Mesothelial cell of epicardium (in vitro differentiated cells): ENCODE results near the gene MFSD6. TPM values are rescaled to one million over a fixed set of nuclear protein-coding genes. Genes with fewer than 3 reads are reported as not detected.

Experiments used
- DNase-seq, 2 experiments: peaks; one replicate each; pipeline ENCODE4 v3.0.0; 2021; ENCODE audit warnings: low spot score in 2 of 2; ENCODE audit not compliant: unreplicated experiment in 2 of 2
- H3K27ac Mint-ChIP-seq: 2 replicates; pipeline ENCODE4 v1.8.0; 2021; ENCODE audit warnings: mixed read lengths
- H3K27me3 Mint-ChIP-seq: 2 replicates; pipeline ENCODE4 v1.8.0; 2021; ENCODE audit warnings: low read depth, mixed read lengths
- H3K36me3 Mint-ChIP-seq: 2 replicates; pipeline ENCODE4 v1.8.0; 2021; ENCODE audit warnings: mixed read lengths
- H3K4me1 Mint-ChIP-seq: 2 replicates; pipeline ENCODE4 v1.8.0; 2021; ENCODE audit warnings: mixed read lengths
- H3K4me3 Mint-ChIP-seq: 2 replicates; pipeline ENCODE4 v1.8.0; 2021; ENCODE audit warnings: mild to moderate bottlenecking, moderate library complexity, mixed read lengths
- H3K9me3 Mint-ChIP-seq: 2 replicates; pipeline ENCODE4 v1.8.0; 2021; ENCODE audit warnings: mixed read lengths
- CTCF ChIP-seq: fragments of 200-600 bp; sonication (generic); IDR thresholded peaks from one replicate; pipeline ENCODE4 v1.5.0; 2021; ENCODE audit warnings: antibody characterized with exemption; ENCODE audit not compliant: unreplicated experiment
- total RNA-seq: library from RNA; stranded (reverse); gene quantifications from 3 replicates; pipeline ENCODE4 v1.2.1, GENCODE V29; 2021

MFSD6 gene
- total RNA-seq, 1 donor from 2014 or later = 11.7 TPM

- Mint-ChIP-seq H3K4me1 (peaks cover 19% of the 10 kb centered on the region), H3K36me3 (no peaks in the 10 kb centered on the region), H3K4me3 (no peak overlapping the region), H3K9me3 (no peaks in the 10 kb centered on the region), H3K27ac (no peak overlapping the region), H3K27me3 (no peaks in the 10 kb centered on the region)
- DNase-seq = no peak
- no peak for TF ChIP-seq CTCF
Observed at GRCh38 chr2:190447766-190448165, 39.6 kb downstream of the MFSD6 start.

GRCh38 chr2:190449925-190450324 is 41.8 kb downstream of the MFSD6 start:
- no peaks in the 10 kb centered on the region for H3K9me3 Mint-ChIP-seq
- H3K27ac Mint-ChIP-seq = no peak overlapping the region
- H3K27me3 Mint-ChIP-seq = no peaks in the 10 kb centered on the region
- no peak overlapping the region for H3K4me3 Mint-ChIP-seq
- peaks cover 14% of the 10 kb centered on the region for H3K4me1 Mint-ChIP-seq
- no peak for TF ChIP-seq CTCF
- DNase-seq = no peak
- peaks cover 4% of the 10 kb centered on the region for H3K36me3 Mint-ChIP-seq

GRCh38 chr2:190450363-190450762 is 42.2 kb downstream of the MFSD6 start:
- Mint-ChIP-seq H3K27ac (no peak overlapping the region), H3K9me3 (no peaks in the 10 kb centered on the region), H3K4me3 (no peak overlapping the region), H3K4me1 (peaks cover 10% of the 10 kb centered on the region), H3K36me3 (peaks cover 4% of the 10 kb centered on the region), H3K27me3 (no peaks in the 10 kb centered on the region)
- DNase-seq = no peak
- no peak for TF ChIP-seq CTCF

- peaks cover 4% of the 10 kb centered on the region for H3K36me3 Mint-ChIP-seq
- H3K27me3 Mint-ChIP-seq = no peaks in the 10 kb centered on the region
- no peak overlapping the region for H3K4me3 Mint-ChIP-seq
- no peaks in the 10 kb centered on the region for H3K9me3 Mint-ChIP-seq
- no peak for TF ChIP-seq CTCF
- no peak overlapping the region for H3K27ac Mint-ChIP-seq
- H3K4me1 Mint-ChIP-seq = no peaks in the 10 kb centered on the region
- no peak for DNase-seq
Observed at GRCh38 chr2:190451561-190452176, 43.5 kb downstream of the MFSD6 start.

- H3K4me1 Mint-ChIP-seq = no peaks in the 10 kb centered on the region
- H3K27me3 Mint-ChIP-seq = no peaks in the 10 kb centered on the region
- peaks cover 5% of the 10 kb centered on the region for H3K36me3 Mint-ChIP-seq
- H3K4me3 Mint-ChIP-seq = no peak overlapping the region
- TF ChIP-seq CTCF = no peak
- no peak overlapping the region for H3K27ac Mint-ChIP-seq
- DNase-seq = no peak
- no peaks in the 10 kb centered on the region for H3K9me3 Mint-ChIP-seq
Observed at GRCh38 chr2:190452433-190452832, 44.3 kb downstream of the MFSD6 start.

- H3K27me3 Mint-ChIP-seq = no peaks in the 10 kb centered on the region
- no peak for TF ChIP-seq CTCF
- no peaks in the 10 kb centered on the region for H3K4me1 Mint-ChIP-seq
- H3K9me3 Mint-ChIP-seq = no peaks in the 10 kb centered on the region
- H3K36me3 Mint-ChIP-seq = peaks cover 8% of the 10 kb centered on the region
- no peak overlapping the region for H3K4me3 Mint-ChIP-seq
- DNase-seq = no peak
- H3K27ac Mint-ChIP-seq = no peak overlapping the region
Observed at GRCh38 chr2:190454795-190455194, 46.6 kb downstream of the MFSD6 start.
